ENCODE results near the gene NPLOC4.
A peak's percentile ranks its signal among the peaks of the same experiment; 100 is the strongest.

NPLOC4 gene

DNA sequence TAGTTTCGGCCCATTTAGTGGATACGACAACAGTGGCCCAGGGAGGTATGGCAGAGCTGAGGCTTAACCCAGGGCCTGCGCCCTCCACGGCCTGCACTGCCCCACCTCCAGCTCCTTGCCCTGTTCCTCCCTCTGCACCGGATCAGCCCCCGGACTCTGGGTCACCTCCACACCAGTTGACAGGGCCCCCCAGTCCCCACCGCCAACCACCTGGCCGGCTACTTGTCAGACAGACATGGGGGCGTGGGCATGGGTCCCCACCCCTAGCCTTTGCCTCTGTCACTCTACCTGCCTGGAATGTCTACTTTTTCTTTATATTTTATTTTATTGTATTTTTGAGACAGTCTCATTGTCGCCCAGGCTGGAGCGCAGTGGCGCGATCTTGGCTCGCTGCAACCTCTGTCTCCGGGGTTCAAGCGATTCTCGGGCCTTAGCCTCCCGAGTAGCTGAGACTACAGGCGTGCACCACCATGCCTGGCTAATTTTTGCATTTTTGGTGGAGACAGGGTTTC lies 121.3 kb downstream of the NPLOC4 start:
- H3K27ac ChIP-seq (ENCODE audit: low read depth, low read length): peak overlapping the region; percentile 99
- peaks cover 28 to 47% of the 10 kb centered on the region in 2 donors for H3K4me1 ChIP-seq (ENCODE audit: control insufficient read depth in 1 of 2, insufficient read depth in 2 of 2, low read length in 2 of 2)
- H3K9ac ChIP-seq (ENCODE audit: low read depth in 1 of 2, low read length in 2 of 2): peak overlapping the region; percentile 35 to 84
- H3K27me3 ChIP-seq (ENCODE audit: control insufficient read depth in 1 of 2, insufficient read depth in 2 of 2, low read length in 2 of 2): no peaks in the 10 kb centered on the region
- peak overlapping the region; percentile 75 for H3K4me3 ChIP-seq (ENCODE audit: low read depth in 1 of 2, low read length in 2 of 2)
- peaks cover 13 to 15% of the 10 kb centered on the region in 2 donors for H3K36me3 ChIP-seq (ENCODE audit: control insufficient read depth in 1 of 2, insufficient read depth in 2 of 2, low read length in 2 of 2)
- no peaks in the 10 kb centered on the region for H3K9me3 ChIP-seq (ENCODE audit: control insufficient read depth in 1 of 2, low read length in 2 of 2)

DNA sequence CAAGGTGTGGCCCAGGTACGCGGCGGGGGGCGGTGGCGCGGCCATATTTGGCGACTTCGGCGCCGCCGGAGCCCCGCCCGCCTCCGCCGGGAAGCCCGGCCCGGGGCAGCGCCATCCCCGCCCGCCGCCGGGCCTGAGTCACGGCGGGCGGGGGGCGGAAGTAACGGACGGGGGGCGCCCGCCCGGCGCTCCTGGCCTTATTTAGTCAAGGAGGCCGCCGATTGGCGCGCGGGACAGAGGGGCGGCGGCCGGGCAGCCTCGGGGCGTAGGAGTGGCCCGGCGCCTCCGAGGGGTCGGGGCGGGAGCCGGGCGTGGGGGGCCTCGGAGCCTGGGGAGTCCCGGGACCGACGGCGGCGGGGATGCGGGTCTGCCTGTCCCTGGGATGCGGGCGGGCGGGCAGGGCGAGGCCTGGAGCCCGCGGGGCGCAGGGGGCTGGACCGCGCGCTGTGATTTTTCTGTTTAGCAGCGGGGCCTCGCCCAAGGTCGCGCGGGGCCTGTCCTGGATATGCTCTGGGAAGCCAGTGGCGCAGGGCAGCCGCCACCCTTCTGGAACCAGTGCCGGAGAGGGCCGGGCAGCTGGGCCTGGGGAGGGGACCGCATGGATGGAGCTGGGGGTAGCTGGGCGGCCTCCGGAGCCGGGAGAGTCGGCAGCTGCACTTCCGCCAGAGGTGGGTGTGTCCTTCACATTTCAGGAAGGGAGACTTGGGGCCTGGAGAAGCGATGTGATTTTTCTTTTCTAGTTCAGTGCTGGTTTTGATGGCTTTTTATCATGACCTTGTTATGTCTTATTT lies 122.0 kb downstream of the NPLOC4 start:
- Histone ChIP-seq H3K4me1 (ENCODE audit: control insufficient read depth in 1 of 2, insufficient read depth in 2 of 2, low read length in 2 of 2) (peaks cover 26 to 52% of the 10 kb centered on the region in 2 donors), H3K9ac (ENCODE audit: low read depth in 1 of 2, low read length in 2 of 2) (peak overlapping the region; percentile 35 to 98), H3K9me3 (ENCODE audit: control insufficient read depth in 1 of 2, low read length in 2 of 2) (no peaks in the 10 kb centered on the region), H3K4me3 (ENCODE audit: low read depth in 1 of 2, low read length in 2 of 2) (peak overlapping the region; percentile 75), H3K27me3 (ENCODE audit: control insufficient read depth in 1 of 2, insufficient read depth in 2 of 2, low read length in 2 of 2) (no peaks in the 10 kb centered on the region), H3K27ac (ENCODE audit: low read depth, low read length) (peak overlapping the region; percentile 99), H3K36me3 (ENCODE audit: control insufficient read depth in 1 of 2, insufficient read depth in 2 of 2, low read length in 2 of 2) (peaks cover 19 to 22% of the 10 kb centered on the region in 2 donors)

DNA sequence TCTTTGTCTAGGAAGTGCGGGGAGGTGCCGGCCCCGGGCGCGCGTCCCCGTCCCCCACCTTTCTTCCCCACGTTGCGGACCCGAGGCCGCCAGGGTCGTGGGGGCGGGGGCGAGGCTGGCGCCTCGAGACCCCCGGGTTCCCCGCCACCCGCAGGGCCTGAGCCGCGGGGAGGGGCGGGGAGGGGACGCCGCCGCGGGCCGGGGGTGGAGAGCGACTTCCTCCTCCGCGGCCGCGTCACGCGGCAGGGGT lies 122.5 kb downstream of the NPLOC4 start:
- no peaks in the 10 kb centered on the region for H3K9me3 ChIP-seq (ENCODE audit: control insufficient read depth in 1 of 2, low read length in 2 of 2)
- H3K9ac ChIP-seq (ENCODE audit: low read depth in 1 of 2, low read length in 2 of 2): peak overlapping the region; percentile 94 to 98
- H3K27ac ChIP-seq (ENCODE audit: low read depth, low read length): peak overlapping the region; percentile 99
- peaks cover 25 to 27% of the 10 kb centered on the region in 2 donors for H3K36me3 ChIP-seq (ENCODE audit: control insufficient read depth in 1 of 2, insufficient read depth in 2 of 2, low read length in 2 of 2)
- peaks cover 25 to 52% of the 10 kb centered on the region in 2 donors for H3K4me1 ChIP-seq (ENCODE audit: control insufficient read depth in 1 of 2, insufficient read depth in 2 of 2, low read length in 2 of 2)
- peak overlapping the region; percentile 66 to 72 for H3K4me3 ChIP-seq (ENCODE audit: low read depth in 1 of 2, low read length in 2 of 2)
- no peaks in the 10 kb centered on the region for H3K27me3 ChIP-seq (ENCODE audit: control insufficient read depth in 1 of 2, insufficient read depth in 2 of 2, low read length in 2 of 2)

DNA sequence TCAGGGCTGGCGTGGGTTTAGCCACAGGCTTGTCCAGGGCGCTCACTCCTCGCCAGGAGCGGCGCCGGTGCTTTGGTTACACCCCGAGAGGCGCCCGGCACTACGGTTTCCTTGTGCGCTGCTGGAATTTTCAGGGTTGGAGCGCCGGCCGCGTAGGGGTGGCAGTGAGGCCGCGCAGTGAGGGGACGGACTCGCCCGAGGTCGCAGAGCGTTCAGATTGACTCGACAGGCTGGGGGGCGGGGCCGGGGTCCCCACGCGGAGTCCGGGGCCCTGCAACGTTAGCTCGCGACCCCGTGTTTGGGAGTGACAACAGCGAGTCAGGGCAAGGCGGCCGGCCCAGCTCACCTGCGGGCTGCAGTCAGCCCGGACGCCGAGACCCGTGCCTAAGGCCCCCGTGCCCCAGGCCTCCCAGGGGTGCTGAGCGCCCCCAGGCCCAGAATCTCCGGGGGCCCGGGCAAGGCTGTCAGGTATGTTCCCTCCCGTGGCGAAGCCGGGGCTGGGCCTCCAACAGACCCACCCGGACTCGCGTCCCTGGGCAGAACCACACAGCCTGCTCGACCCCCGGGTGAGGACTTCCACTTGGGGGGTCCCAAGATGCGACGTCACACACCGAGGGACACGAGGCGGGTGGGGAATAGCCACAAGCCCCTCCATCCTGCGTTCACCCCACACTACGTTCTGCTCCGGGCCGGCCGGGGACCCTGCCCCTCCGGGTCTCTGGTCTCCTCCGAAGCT lies 123.0 kb downstream of the NPLOC4 start:
- Histone ChIP-seq H3K9me3 (ENCODE audit: control insufficient read depth in 1 of 2, low read length in 2 of 2) (no peaks in the 10 kb centered on the region), H3K27ac (ENCODE audit: low read depth, low read length) (peak overlapping the region; percentile 99), H3K4me3 (ENCODE audit: low read depth in 1 of 2, low read length in 2 of 2) (peak overlapping the region; percentile 66 to 72), H3K4me1 (ENCODE audit: control insufficient read depth in 1 of 2, insufficient read depth in 2 of 2, low read length in 2 of 2) (peaks cover 27 to 52% of the 10 kb centered on the region in 2 donors), H3K36me3 (ENCODE audit: control insufficient read depth in 1 of 2, insufficient read depth in 2 of 2, low read length in 2 of 2) (peaks cover 29 to 32% of the 10 kb centered on the region in 2 donors), H3K27me3 (ENCODE audit: control insufficient read depth in 1 of 2, insufficient read depth in 2 of 2, low read length in 2 of 2) (no peaks in the 10 kb centered on the region), H3K9ac (ENCODE audit: low read depth in 1 of 2, low read length in 2 of 2) (peak overlapping the region; percentile 94 to 98)

DNA sequence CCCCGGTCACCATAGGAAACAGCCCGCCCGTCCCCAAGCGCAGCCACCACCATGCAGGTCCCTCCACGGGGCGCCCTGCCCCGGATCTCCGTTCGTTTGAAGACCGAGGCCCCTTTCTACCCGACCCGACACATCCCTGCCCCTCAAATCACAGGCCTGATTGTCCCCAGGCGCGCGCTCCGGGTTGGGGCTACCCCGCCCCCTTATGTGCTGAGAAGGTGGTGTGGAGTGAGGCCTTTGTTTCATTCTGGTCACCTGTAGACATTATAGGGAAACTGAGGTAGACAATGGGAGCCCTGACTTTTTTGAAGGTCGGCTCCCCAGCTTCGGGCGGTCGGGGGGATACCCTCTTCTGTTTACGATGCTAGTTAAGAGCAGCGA lies 123.5 kb downstream of the NPLOC4 start:
- Histone ChIP-seq H3K9ac (ENCODE audit: low read depth in 1 of 2, low read length in 2 of 2) (peak overlapping the region; percentile 94 to 98), H3K9me3 (ENCODE audit: control insufficient read depth in 1 of 2, low read length in 2 of 2) (no peaks in the 10 kb centered on the region), H3K4me1 (ENCODE audit: control insufficient read depth in 1 of 2, insufficient read depth in 2 of 2, low read length in 2 of 2) (peaks cover 27 to 49% of the 10 kb centered on the region in 2 donors)

DNA sequence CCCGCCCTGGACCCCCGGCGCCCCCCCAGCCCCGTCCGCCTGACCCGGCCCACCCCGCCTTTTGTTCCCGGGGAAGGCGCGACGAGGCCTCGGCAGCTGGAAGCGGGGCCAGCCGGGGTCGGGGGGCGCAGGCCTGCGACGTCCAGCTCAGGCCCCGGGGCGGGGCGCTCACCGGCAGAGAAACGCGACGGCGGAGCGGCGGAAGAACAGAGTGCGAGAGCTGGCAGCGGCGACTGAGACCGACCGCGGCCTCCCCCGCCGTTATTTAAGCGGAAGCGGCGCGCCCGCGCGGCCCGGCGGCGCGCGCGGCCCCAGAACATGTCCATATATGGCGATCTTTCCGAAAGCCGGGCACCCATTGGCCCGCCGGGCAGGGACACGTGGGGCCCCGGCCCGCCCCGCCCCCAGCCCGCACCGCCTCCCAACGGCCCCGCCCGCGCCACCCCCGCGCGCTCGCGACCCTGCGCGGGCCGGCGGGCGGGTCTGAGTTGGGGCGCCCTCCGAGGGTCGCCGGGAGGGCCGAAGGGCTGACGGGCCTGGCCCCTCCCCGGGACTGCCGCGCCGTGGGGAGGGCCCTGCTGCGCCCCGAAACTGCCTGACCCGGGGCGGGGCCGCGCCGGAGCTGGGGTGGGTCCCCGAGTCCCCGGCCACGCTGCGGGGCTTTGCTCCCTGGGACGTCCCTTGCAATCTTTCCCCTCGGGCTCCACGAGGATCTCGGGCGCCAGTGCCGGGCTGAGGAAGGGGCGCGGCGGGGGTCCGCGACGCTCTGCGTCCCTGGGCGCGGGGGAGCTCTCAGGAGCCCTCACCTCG lies 124.1 kb downstream of the NPLOC4 start, which contains the start of gene ACTG1:
ACTG1 (minus strand) TSS at position 238 of the 810 bp plus-strand sequence. CDS start 445 bp downstream, outside the sequence.
- H3K27me3 ChIP-seq (ENCODE audit: control insufficient read depth in 1 of 2, insufficient read depth in 2 of 2, low read length in 2 of 2): no peaks in the 10 kb centered on the region
- no peaks in the 10 kb centered on the region for H3K9me3 ChIP-seq (ENCODE audit: control insufficient read depth in 1 of 2, low read length in 2 of 2)
- H3K9ac ChIP-seq (ENCODE audit: low read depth in 1 of 2, low read length in 2 of 2): peak within 1 kb of the TSS; percentile 98 to 99
- peaks cover 34 to 36% of the 10 kb centered on the region in 2 donors for H3K36me3 ChIP-seq (ENCODE audit: control insufficient read depth in 1 of 2, insufficient read depth in 2 of 2, low read length in 2 of 2)
- H3K27ac ChIP-seq (ENCODE audit: low read depth, low read length): peak within 1 kb of the TSS; percentile 99
- H3K4me3 ChIP-seq (ENCODE audit: low read depth in 1 of 2, low read length in 2 of 2): peak within 1 kb of the TSS; percentile 82 to 93
- peaks cover 24 to 43% of the 10 kb centered on the region in 2 donors for H3K4me1 ChIP-seq (ENCODE audit: control insufficient read depth in 1 of 2, insufficient read depth in 2 of 2, low read length in 2 of 2)

More for the DNA sequence above, 123.5 kb downstream of the NPLOC4 start:
- Histone ChIP-seq H3K27ac (ENCODE audit: low read depth, low read length) (peak overlapping the region; percentile 99), H3K36me3 (ENCODE audit: control insufficient read depth in 1 of 2, insufficient read depth in 2 of 2, low read length in 2 of 2) (peaks cover 34 to 36% of the 10 kb centered on the region in 2 donors), H3K27me3 (ENCODE audit: control insufficient read depth in 1 of 2, insufficient read depth in 2 of 2, low read length in 2 of 2) (no peaks in the 10 kb centered on the region), H3K4me3 (ENCODE audit: low read depth in 1 of 2, low read length in 2 of 2) (peak overlapping the region; percentile 66 to 72)

DNA sequence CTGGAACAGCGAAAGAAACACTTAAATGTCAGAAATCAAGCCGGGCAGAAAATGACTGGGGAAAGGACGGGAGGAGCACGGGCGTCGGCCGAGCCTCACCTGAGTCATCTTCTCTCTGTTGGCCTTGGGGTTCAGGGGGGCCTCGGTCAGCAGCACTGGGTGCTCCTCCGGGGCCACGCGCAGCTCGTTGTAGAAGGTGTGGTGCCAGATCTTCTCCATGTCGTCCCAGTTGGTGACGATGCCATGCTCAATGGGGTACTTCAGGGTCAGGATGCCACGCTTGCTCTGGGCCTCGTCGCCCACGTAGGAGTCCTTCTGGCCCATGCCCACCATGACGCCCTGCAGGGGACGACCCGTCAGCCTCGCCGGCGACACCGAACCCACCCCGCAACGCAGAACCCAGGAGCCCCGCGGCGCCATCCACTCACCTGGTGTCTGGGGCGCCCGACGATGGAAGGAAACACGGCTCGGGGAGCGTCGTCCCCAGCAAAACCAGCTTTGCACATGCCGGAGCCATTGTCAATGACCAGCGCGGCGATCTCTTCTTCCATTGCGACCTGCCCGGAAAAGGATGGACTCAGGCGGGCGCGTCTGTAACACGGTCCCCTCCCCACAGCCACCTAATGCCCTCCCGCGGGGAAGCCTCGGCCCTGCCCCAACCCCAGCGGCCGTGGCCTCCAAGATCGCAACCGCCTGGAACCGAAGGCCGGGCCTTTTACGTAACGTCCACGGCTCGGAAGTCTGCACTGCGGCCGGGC lies 124.9 kb downstream of the NPLOC4 start:
- no peaks in the 10 kb centered on the region for H3K27me3 ChIP-seq (ENCODE audit: control insufficient read depth in 1 of 2, insufficient read depth in 2 of 2, low read length in 2 of 2)
- H3K9me3 ChIP-seq (ENCODE audit: control insufficient read depth in 1 of 2, low read length in 2 of 2): no peaks in the 10 kb centered on the region
- H3K4me3 ChIP-seq (ENCODE audit: low read depth in 1 of 2, low read length in 2 of 2): peak overlapping the region; percentile 82 to 93
- H3K36me3 ChIP-seq (ENCODE audit: control insufficient read depth in 1 of 2, insufficient read depth in 2 of 2, low read length in 2 of 2): peaks cover 34 to 36% of the 10 kb centered on the region in 2 donors
- peak overlapping the region; percentile 82 to 99 for H3K9ac ChIP-seq (ENCODE audit: low read depth in 1 of 2, low read length in 2 of 2)
- H3K4me1 ChIP-seq (ENCODE audit: control insufficient read depth in 1 of 2, insufficient read depth in 2 of 2, low read length in 2 of 2): peaks cover 24 to 42% of the 10 kb centered on the region in 2 donors
- H3K27ac ChIP-seq (ENCODE audit: low read depth, low read length): peak overlapping the region; percentile 91

DNA sequence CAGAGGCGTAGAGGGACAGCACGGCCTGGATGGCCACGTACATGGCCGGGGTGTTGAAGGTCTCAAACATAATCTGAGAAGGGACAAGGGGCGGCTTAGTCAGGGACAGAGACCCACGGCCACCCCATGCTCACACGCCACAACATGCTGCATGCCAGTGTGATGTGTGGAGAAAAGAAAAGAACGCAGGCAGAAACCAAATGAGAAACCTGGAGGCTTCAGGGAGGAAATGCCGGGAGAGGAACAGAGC lies 125.4 kb downstream of the NPLOC4 start:
- Histone ChIP-seq H3K27me3 (ENCODE audit: control insufficient read depth in 1 of 2, insufficient read depth in 2 of 2, low read length in 2 of 2) (no peaks in the 10 kb centered on the region), H3K4me1 (ENCODE audit: control insufficient read depth in 1 of 2, insufficient read depth in 2 of 2, low read length in 2 of 2) (peaks cover 24 to 38% of the 10 kb centered on the region in 2 donors), H3K9me3 (ENCODE audit: control insufficient read depth in 1 of 2, low read length in 2 of 2) (no peaks in the 10 kb centered on the region), H3K36me3 (ENCODE audit: control insufficient read depth in 1 of 2, insufficient read depth in 2 of 2, low read length in 2 of 2) (peaks cover 34 to 36% of the 10 kb centered on the region in 2 donors), H3K9ac (ENCODE audit: low read depth in 1 of 2, low read length in 2 of 2) (peak overlapping the region; percentile 82 to 99), H3K27ac (ENCODE audit: low read depth, low read length) (peak overlapping the region; percentile 91), H3K4me3 (ENCODE audit: low read depth in 1 of 2, low read length in 2 of 2) (peak overlapping the region; percentile 82 to 93)

DNA sequence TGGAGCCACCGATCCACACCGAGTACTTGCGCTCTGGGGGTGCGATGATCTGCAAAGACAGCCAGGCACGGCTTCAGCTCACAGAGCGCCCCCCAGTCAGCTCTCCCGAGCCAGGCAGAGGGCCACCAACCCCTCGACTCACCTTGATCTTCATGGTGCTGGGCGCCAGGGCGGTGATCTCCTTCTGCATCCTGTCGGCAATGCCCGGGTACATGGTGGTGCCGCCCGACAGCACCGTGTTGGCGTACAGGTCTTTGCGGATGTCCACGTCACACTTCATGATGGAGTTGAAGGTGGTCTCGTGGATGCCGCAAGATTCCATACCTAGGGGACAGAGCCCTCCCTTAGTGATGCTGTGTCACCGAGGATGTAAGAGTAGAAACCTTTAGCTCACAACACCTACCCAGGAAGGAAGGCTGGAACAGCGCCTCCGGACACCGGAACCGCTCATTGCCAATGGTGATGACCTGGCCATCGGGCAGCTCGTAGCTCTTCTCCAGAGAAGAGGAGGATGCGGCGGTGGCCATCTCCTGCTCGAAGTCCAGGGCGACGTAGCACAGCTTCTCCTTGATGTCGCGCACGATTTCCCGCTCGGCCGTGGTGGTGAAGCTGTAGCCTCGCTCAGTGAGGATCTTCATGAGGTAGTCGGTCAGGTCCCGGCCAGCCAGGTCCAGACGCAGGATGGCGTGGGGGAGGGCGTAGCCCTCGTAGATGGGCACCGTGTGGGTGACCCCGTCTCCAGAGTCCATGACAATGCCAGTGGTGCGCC lies 125.9 kb downstream of the NPLOC4 start:
- no peaks in the 10 kb centered on the region for H3K9me3 ChIP-seq (ENCODE audit: control insufficient read depth in 1 of 2, low read length in 2 of 2)
- H3K4me3 ChIP-seq (ENCODE audit: low read depth in 1 of 2, low read length in 2 of 2): peak overlapping the region; percentile 82 to 93
- H3K36me3 ChIP-seq (ENCODE audit: control insufficient read depth in 1 of 2, insufficient read depth in 2 of 2, low read length in 2 of 2): peaks cover 34 to 36% of the 10 kb centered on the region in 2 donors
- H3K4me1 ChIP-seq (ENCODE audit: control insufficient read depth in 1 of 2, insufficient read depth in 2 of 2, low read length in 2 of 2): peaks cover 19 to 33% of the 10 kb centered on the region in 2 donors
- H3K27me3 ChIP-seq (ENCODE audit: control insufficient read depth in 1 of 2, insufficient read depth in 2 of 2, low read length in 2 of 2): no peaks in the 10 kb centered on the region
- peak overlapping the region; percentile 82 to 99 for H3K9ac ChIP-seq (ENCODE audit: low read depth in 1 of 2, low read length in 2 of 2)
- H3K27ac ChIP-seq (ENCODE audit: low read depth, low read length): peak overlapping the region; percentile 91
